HG03196 (cell line): ENCODE measurements around the gene SMAP2.
A peak's percentile ranks its signal among the peaks of the same experiment; 100 is the strongest.
"Not testable (repeated sequence)": the region's sequence is repeated elsewhere in the genome, so short reads cannot be mapped to it uniquely, and the experiment has no call there.

Experiments used
- ATAC-seq: cut with Tn5 transposase; IDR thresholded peaks from one replicate; pipeline ENCODE4 v1.9.1; 2021; ENCODE audit not compliant: unreplicated experiment

The SMAP2 gene

GRCh38 chr1:40373323-40374283, at the start of gene SMAP2:
SMAP2 (plus strand) TSS chr1:40373727; CDS start chr1:40374121, 394 bp downstream.
- ATAC-seq, result peak; percentile 73

- not testable (repeated sequence) for ATAC-seq
These were observed 42.1 kb upstream of the SMAP2 start for GRCh38 chr1:40331403-40331802.

- no peak for ATAC-seq
These were observed 40.8 kb upstream of the SMAP2 start for GRCh38 chr1:40332695-40333094.

- no peak for ATAC-seq
These were observed 36.1 kb upstream of the SMAP2 start for GRCh38 chr1:40337443-40337842.

- ATAC-seq, result no peak
These were observed 34.6 kb upstream of the SMAP2 start for GRCh38 chr1:40338745-40339419.

- ATAC-seq, result no peak
These were observed 33.9 kb upstream of the SMAP2 start for GRCh38 chr1:40339420-40340323.

GRCh38 chr1:40341491-40342380, 31.8 kb upstream of the SMAP2 start:
- no peak for ATAC-seq

- ATAC-seq, result not testable (repeated sequence)
These were observed 31.2 kb upstream of the SMAP2 start for GRCh38 chr1:40342381-40342717.

- ATAC-seq, result no peak
These were observed 28.9 kb upstream of the SMAP2 start for GRCh38 chr1:40344597-40344996.

- ATAC-seq, result no peak
These were observed 23.1 kb upstream of the SMAP2 start for GRCh38 chr1:40350391-40350790.

- ATAC-seq, result no peak
These were observed 22.4 kb upstream of the SMAP2 start for GRCh38 chr1:40351124-40351523.

GRCh38 chr1:40352126-40352525, 21.4 kb upstream of the SMAP2 start:
- ATAC-seq, result no peak

GRCh38 chr1:40353082-40353481, 20.4 kb upstream of the SMAP2 start:
- no peak for ATAC-seq

GRCh38 chr1:40357625-40358024, 15.9 kb upstream of the SMAP2 start:
- ATAC-seq, result no peak

GRCh38 chr1:40360631-40361030, 12.9 kb upstream of the SMAP2 start:
- no peak for ATAC-seq

GRCh38 chr1:40361201-40361600, 12.3 kb upstream of the SMAP2 start:
- ATAC-seq, result no peak

- no peak for ATAC-seq
These were observed 11.9 kb upstream of the SMAP2 start for GRCh38 chr1:40361637-40362036.

- ATAC-seq, result no peak
These were observed 11.3 kb upstream of the SMAP2 start for GRCh38 chr1:40362199-40362598.

- no peak for ATAC-seq
These were observed 10.8 kb upstream of the SMAP2 start for GRCh38 chr1:40362699-40363098.

- peak; percentile 93 for ATAC-seq
These were observed 9.8 kb upstream of the SMAP2 start for GRCh38 chr1:40363721-40364120.
